Neural progenitor cell (in vitro differentiated cells): ENCODE data around the gene L3MBTL1.

Experiments
- CTCF ChIP-seq: fragments of 200-600 bp; sonication (generic); IDR thresholded peaks from 2 replicates; pipeline ENCODE4 v1.5.1; 2017; ENCODE audit warnings: antibody characterized with exemption, mild to moderate bottlenecking
- EZH2 ChIP-seq: fragments of 200-600 bp; sonication (generic); IDR thresholded peaks from 2 replicates; pipeline ENCODE4 v1.6.1; 2017; ENCODE audit warnings: antibody characterized with exemption, mild to moderate bottlenecking, moderate library complexity
- EZH2phosphoT487 ChIP-seq: fragments of 200-600 bp; sonication (generic); IDR thresholded peaks from 2 replicates; pipeline ENCODE4 v1.6.1; 2017; ENCODE audit warnings: antibody characterized with exemption

- TF ChIP-seq CTCF = no peak
- TF ChIP-seq EZH2phosphoT487 = no peak
- TF ChIP-seq EZH2 = no peak
Observed at GRCh38 chr20:43570496-43570895, 63.0 kb downstream of the L3MBTL1 start.
